ENCODE data around the gene CRYBG1.

CRYBG1 gene

GRCh38 chr6:106609699-106610098 is 249.2 kb downstream of the CRYBG1 start:
- H4K20me1 ChIP-seq (ENCODE audit: insufficient read depth, low read length): no peaks in the 10 kb centered on the region
- H3F3A ChIP-seq (ENCODE audit: insufficient read depth, low read length): no peaks in the 10 kb centered on the region
- no peaks in the 10 kb centered on the region for H3K36me3 ChIP-seq (replicated peaks; ENCODE audit: insufficient read depth, low read length)
- H3K9me2 ChIP-seq (replicated peaks; ENCODE audit: insufficient read depth, low read length): no peaks in the 10 kb centered on the region
- no peak overlapping the region for H3K4me3 ChIP-seq (ENCODE audit: low read length)
- H2AFZ ChIP-seq (ENCODE audit: low read length): no peak overlapping the region
- DNase-seq: no peak
- H3K79me2 ChIP-seq (ENCODE audit: low read length): no peaks in the 10 kb centered on the region
- no peaks in the 10 kb centered on the region for H3K4me1 ChIP-seq (ENCODE audit: low read length)
- H3K9me3 ChIP-seq (replicated peaks; ENCODE audit: insufficient read depth, low read length): no peaks in the 10 kb centered on the region
- no peaks in the 10 kb centered on the region for H3K27me3 ChIP-seq (replicated peaks; ENCODE audit: insufficient read depth, low read length)
- H3K9ac ChIP-seq (ENCODE audit: low read length): no peak overlapping the region
- TF ChIP-seq EZH2phosphoT487 (IDR thresholded peaks at IDR 0.05; ENCODE audit: low read length) (no peak), CTCF (IDR thresholded peaks at IDR 0.05; ENCODE audit: low read length) (0 out of 2 replicates have a peak, but pooled peaks have one; percentile 15)
- no peak overlapping the region for H3K4me2 ChIP-seq (ENCODE audit: low read depth, low read length)
- H3K27ac ChIP-seq (ENCODE audit: low read length): no peak overlapping the region

- H3K79me2 ChIP-seq (ENCODE audit: low read length): no peaks in the 10 kb centered on the region
- DNase-seq: no peak
- H3K4me1 ChIP-seq (ENCODE audit: low read length): no peaks in the 10 kb centered on the region
- H3F3A ChIP-seq (ENCODE audit: insufficient read depth, low read length): no peaks in the 10 kb centered on the region
- H3K27ac ChIP-seq (ENCODE audit: low read length): no peak overlapping the region
- H3K9ac ChIP-seq (ENCODE audit: low read length): no peak overlapping the region
- no peaks in the 10 kb centered on the region for H3K36me3 ChIP-seq (replicated peaks; ENCODE audit: insufficient read depth, low read length)
- H4K20me1 ChIP-seq (ENCODE audit: insufficient read depth, low read length): no peaks in the 10 kb centered on the region
- no peak overlapping the region for H3K4me3 ChIP-seq (ENCODE audit: low read length)
- no peaks in the 10 kb centered on the region for H3K9me2 ChIP-seq (replicated peaks; ENCODE audit: insufficient read depth, low read length)
- H3K4me2 ChIP-seq (ENCODE audit: low read depth, low read length): no peak overlapping the region
- no peak overlapping the region for H2AFZ ChIP-seq (ENCODE audit: low read length)
- no peaks in the 10 kb centered on the region for H3K9me3 ChIP-seq (replicated peaks; ENCODE audit: insufficient read depth, low read length)
- no peaks in the 10 kb centered on the region for H3K27me3 ChIP-seq (replicated peaks; ENCODE audit: insufficient read depth, low read length)
- TF ChIP-seq EZH2phosphoT487 (IDR thresholded peaks at IDR 0.05; ENCODE audit: low read length) (no peak), CTCF (IDR thresholded peaks at IDR 0.05; ENCODE audit: low read length) (no peak), EZH2 (optimal IDR thresholded peaks at IDR 0.05; ENCODE audit: low read depth, low read length) (no peak)
Observed at GRCh38 chr6:106611030-106611429, 250.5 kb downstream of the CRYBG1 start.

GRCh38 chr6:106612671-106613416 is 252.3 kb downstream of the CRYBG1 start:
- no peaks in the 10 kb centered on the region for H3K9me2 ChIP-seq (replicated peaks; ENCODE audit: insufficient read depth, low read length)
- H3K4me3 ChIP-seq (ENCODE audit: low read length): no peak overlapping the region
- DNase-seq: no peak
- TF ChIP-seq CTCF (IDR thresholded peaks at IDR 0.05; ENCODE audit: low read length) (no peak), EZH2 (optimal IDR thresholded peaks at IDR 0.05; ENCODE audit: low read depth, low read length) (no peak), EZH2phosphoT487 (IDR thresholded peaks at IDR 0.05; ENCODE audit: low read length) (no peak)
- no peak overlapping the region for H3K27ac ChIP-seq (ENCODE audit: low read length)
- no peak overlapping the region for H3K9ac ChIP-seq (ENCODE audit: low read length)
- no peaks in the 10 kb centered on the region for H3K36me3 ChIP-seq (replicated peaks; ENCODE audit: insufficient read depth, low read length)
- H3F3A ChIP-seq (ENCODE audit: insufficient read depth, low read length): no peaks in the 10 kb centered on the region
- H2AFZ ChIP-seq (ENCODE audit: low read length): no peak overlapping the region
- H3K4me2 ChIP-seq (ENCODE audit: low read depth, low read length): no peak overlapping the region
- H3K4me1 ChIP-seq (ENCODE audit: low read length): no peaks in the 10 kb centered on the region
- H3K9me3 ChIP-seq (replicated peaks; ENCODE audit: insufficient read depth, low read length): no peaks in the 10 kb centered on the region
- H3K79me2 ChIP-seq (ENCODE audit: low read length): no peaks in the 10 kb centered on the region
- no peaks in the 10 kb centered on the region for H4K20me1 ChIP-seq (ENCODE audit: insufficient read depth, low read length)
- no peaks in the 10 kb centered on the region for H3K27me3 ChIP-seq (replicated peaks; ENCODE audit: insufficient read depth, low read length)
